Endothelial cell (in vitro differentiated cells): ENCODE results near the gene C4B. TPM values are rescaled to one million over a fixed set of nuclear protein-coding genes. Genes with fewer than 3 reads are reported as not detected.
"Not testable (repeated sequence)": the region's sequence is repeated elsewhere in the genome, so short reads cannot be mapped to it uniquely, and the experiment has no call there.

Experiments
- DNase-seq: peaks from one replicate; pipeline ENCODE4 v3.0.0; 2021; ENCODE audit warnings: low spot score
- H3K27ac Mint-ChIP-seq: one replicate; pipeline ENCODE4 v1.8.0; 2021; ENCODE audit warnings: mixed read lengths, inconsistent platforms; ENCODE audit not compliant: unreplicated experiment
- H3K27me3 Mint-ChIP-seq: one replicate; pipeline ENCODE4 v1.8.0; 2021; ENCODE audit warnings: mild to moderate bottlenecking, moderate library complexity, mixed read lengths, inconsistent platforms; ENCODE audit not compliant: unreplicated experiment
- H3K36me3 Mint-ChIP-seq: one replicate; pipeline ENCODE4 v1.8.0; 2021; ENCODE audit warnings: mild to moderate bottlenecking, low read depth, mixed read lengths, inconsistent platforms; ENCODE audit not compliant: unreplicated experiment
- H3K4me1 Mint-ChIP-seq: one replicate; pipeline ENCODE4 v1.8.0; 2021; ENCODE audit warnings: mild to moderate bottlenecking, mixed read lengths, inconsistent platforms; ENCODE audit not compliant: unreplicated experiment
- H3K4me3 Mint-ChIP-seq: one replicate; pipeline ENCODE4 v1.8.0; 2021; ENCODE audit warnings: mild to moderate bottlenecking, mixed read lengths, inconsistent platforms; ENCODE audit not compliant: unreplicated experiment
- H3K9me3 Mint-ChIP-seq: one replicate; pipeline ENCODE4 v1.8.0; 2021; ENCODE audit warnings: mixed read lengths, inconsistent platforms; ENCODE audit not compliant: unreplicated experiment
- total RNA-seq: library from RNA; stranded (reverse); fragmentation: NEBNext Ultra II Directional; extraction: Animal tissue kit (Norgen Biotek cat#: 25700); gene quantifications from one replicate; pipeline ENCODE4 v1.2.1, GENCODE V29; 2021; ENCODE audit not compliant: unreplicated experiment
- TF ChIP-seq, protein P1 (sequence below): fragments of 200-600 bp; sonication (generic); IDR thresholded peaks from one replicate; pipeline ENCODE4 v1.5.0; 2021; ENCODE audit warnings: antibody characterized with exemption; ENCODE audit not compliant: unreplicated experiment

C4B gene
- total RNA-seq, 1 donor from 2014 or later = 4.6 TPM

DNA sequence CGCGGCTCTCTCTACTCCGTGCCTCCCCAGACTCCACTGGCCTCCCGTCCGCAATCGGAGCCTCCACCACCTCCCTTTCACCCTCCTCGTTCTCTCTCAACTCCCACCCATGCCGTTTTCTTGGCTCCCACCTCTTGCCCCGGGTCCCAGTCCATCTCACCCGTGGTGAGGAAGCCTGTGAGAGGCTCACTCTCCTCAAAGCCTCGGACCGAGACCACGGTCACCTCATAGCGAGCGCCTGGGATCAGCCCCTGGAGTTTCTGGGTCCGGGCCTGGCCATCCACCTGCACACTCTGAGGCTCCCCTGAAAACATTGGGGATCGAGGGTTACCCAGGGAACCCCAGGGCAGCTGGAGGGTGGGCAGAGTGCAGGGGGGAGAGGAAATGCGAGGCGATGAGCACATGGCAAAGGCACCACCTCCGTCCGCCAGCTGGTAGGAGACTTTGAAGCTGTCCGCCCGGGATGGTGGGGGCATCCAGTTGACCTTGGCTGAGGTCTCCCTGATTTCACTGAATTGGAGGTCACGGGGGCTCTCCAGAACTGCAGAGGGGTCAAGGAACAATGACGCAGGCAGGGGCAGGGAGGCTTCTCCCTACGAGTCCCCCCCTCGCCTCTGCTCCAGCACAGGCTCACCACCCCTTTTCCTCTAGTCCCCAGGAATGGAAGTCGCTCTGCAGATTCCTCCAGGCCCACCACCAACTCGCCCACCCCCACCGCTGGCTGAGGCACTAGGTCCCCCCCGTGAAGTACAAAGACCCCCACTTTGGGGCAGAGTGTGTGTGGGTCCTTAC is 29.2 kb downstream of the C4B start:
- H3K4me1 Mint-ChIP-seq, DNase-seq, H3K4me3 Mint-ChIP-seq, H3K27ac Mint-ChIP-seq, H3K36me3 Mint-ChIP-seq, H3K9me3 Mint-ChIP-seq, H3K27me3 Mint-ChIP-seq: not testable (repeated sequence)

DNA sequence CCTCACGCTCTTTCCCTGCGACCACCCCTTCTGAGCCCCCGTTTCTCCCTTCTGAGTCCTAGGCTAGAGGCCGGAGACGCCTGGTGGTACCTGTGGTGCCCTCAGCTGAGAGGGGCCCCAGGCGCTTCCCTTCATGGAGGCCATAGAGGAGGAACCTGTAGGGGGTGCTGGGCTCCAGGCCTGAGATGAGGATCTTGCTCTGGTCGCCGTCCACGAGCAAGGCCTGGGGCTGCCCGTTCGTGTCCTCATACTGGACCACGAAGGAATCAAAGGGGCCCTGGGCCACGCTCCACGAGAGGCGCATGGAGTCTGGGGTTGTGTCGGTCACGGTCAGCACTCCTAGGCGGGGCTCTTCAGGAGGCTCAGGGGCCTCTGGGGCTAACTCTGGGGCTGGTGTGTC is 30.3 kb downstream of the C4B start:
- not testable (repeated sequence) for H3K27ac Mint-ChIP-seq, H3K36me3 Mint-ChIP-seq, H3K4me3 Mint-ChIP-seq, DNase-seq, H3K9me3 Mint-ChIP-seq, H3K4me1 Mint-ChIP-seq, H3K27me3 Mint-ChIP-seq

DNA sequence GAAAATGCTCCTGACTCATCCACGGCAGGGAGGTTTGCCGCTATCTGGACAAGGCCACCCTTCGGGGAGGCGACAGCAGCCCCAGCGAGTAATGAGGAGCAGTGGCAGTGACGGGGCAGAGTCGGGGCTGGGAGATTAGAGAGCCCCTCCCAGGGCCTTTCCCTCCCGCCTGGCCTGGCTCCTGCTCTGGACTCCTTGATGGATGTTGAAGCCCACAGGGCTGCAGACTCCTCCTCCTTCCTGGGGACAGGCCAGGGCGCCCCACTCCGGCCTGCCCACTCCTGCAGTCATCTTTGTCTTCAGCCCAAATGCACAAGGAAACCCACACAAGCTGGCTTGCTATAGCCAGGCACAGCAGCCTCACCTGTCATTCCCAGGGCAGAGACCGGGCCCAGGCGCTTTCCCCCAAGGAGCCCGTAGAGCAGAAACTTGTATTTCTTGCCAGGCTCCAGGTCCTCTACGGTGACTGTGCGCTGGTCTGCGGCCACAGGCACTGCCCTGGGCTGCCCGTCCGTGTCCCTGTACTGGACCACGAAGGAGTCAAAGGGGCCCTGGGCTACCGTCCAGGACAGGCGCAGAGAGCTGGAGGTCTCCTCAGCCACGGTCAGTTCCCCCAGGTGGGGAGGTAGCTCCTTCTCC is 31.3 kb downstream of the C4B start:
- no peaks in the 10 kb centered on the region for H3K9me3 Mint-ChIP-seq
- no peak overlapping the region for H3K27ac Mint-ChIP-seq
- DNase-seq = no peak
- H3K4me3 Mint-ChIP-seq = no peak overlapping the region
- H3K27me3 Mint-ChIP-seq = peaks cover 8% of the 10 kb centered on the region
- TF ChIP-seq, protein P1, sequence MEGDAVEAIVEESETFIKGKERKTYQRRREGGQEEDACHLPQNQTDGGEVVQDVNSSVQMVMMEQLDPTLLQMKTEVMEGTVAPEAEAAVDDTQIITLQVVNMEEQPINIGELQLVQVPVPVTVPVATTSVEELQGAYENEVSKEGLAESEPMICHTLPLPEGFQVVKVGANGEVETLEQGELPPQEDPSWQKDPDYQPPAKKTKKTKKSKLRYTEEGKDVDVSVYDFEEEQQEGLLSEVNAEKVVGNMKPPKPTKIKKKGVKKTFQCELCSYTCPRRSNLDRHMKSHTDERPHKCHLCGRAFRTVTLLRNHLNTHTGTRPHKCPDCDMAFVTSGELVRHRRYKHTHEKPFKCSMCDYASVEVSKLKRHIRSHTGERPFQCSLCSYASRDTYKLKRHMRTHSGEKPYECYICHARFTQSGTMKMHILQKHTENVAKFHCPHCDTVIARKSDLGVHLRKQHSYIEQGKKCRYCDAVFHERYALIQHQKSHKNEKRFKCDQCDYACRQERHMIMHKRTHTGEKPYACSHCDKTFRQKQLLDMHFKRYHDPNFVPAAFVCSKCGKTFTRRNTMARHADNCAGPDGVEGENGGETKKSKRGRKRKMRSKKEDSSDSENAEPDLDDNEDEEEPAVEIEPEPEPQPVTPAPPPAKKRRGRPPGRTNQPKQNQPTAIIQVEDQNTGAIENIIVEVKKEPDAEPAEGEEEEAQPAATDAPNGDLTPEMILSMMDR = no peak
- peaks cover 4% of the 10 kb centered on the region for H3K36me3 Mint-ChIP-seq
- H3K4me1 Mint-ChIP-seq = peaks cover 5% of the 10 kb centered on the region

DNA sequence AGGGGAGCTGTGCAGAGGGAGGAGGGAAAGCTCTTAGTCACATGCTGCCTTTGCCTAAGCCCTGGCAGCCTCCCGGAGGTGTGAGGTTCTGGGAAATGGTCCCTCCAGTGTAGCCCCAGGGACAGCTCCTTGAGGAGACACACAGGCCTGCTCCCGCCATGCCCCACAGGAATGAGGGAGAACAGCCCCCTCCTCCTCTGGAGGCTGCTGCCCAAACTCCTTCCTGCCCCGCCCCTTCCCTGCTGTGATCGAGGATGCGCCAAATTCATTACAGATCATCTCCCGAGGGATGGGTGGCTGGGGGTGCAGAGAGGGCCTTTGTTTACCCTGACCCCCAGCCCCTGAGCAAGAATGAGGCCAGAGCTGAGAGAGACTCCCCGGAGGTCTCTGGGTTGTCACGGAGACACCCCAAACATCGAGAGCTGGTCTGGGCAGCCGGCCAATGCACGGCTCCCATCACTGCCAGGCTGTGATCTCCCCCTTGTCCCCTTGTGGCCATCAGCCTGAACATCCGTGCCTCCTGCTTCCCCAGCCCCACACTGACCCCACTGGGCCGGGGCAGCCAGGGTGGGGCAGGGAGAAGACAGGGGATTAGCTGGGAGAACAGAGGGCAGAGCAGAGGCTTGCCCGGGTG is 32.0 kb downstream of the C4B start:
- no peaks in the 10 kb centered on the region for H3K9me3 Mint-ChIP-seq
- H3K4me1 Mint-ChIP-seq = peaks cover 5% of the 10 kb centered on the region
- no peak overlapping the region for H3K4me3 Mint-ChIP-seq
- peaks cover 9% of the 10 kb centered on the region for H3K27me3 Mint-ChIP-seq
- TF ChIP-seq, protein P1 = no peak
- no peak for DNase-seq
- H3K27ac Mint-ChIP-seq = no peak overlapping the region
- H3K36me3 Mint-ChIP-seq = peaks cover 7% of the 10 kb centered on the region

DNA sequence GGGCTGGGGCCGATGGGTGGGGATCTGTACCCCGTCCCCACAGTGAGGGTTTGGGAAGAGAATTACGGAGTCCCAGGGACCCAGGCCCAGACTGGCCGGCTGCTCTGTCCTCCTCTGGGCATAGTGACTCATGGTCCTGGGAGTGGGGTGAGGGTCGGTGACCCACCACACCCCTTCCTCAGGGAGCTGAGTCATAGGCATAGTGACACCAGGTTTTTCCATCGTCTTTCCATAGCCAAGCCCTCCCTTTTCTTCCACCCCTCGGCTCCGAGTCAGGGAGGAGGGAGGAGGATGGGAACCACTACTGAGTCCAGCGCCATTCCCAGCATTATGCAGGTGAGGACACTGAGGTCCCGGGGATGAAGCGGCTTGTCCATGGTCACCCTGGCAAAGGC is 32.5 kb downstream of the C4B start:
- no peak for DNase-seq
- TF ChIP-seq, protein P1 = no peak
- peaks cover 7% of the 10 kb centered on the region for H3K36me3 Mint-ChIP-seq
- H3K4me3 Mint-ChIP-seq = no peak overlapping the region
- peaks cover 9% of the 10 kb centered on the region for H3K27me3 Mint-ChIP-seq
- no peak overlapping the region for H3K27ac Mint-ChIP-seq
- H3K4me1 Mint-ChIP-seq = peaks cover 5% of the 10 kb centered on the region
- H3K9me3 Mint-ChIP-seq = no peaks in the 10 kb centered on the region

DNA sequence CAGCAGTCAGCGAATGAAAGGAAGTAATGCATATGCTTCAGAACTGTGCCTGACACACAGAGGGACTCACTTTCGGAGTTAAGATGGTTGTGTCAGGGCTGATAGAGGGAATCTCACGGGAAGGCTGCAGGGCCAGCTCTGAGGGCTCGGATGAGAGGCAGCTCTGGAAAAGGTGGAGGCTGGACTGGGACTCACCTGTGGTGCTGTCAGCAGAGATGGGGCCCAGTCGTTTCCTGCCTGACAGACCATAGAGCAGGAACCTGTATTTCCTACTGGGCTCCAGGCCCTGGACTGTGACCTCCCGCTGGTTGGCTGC is 32.9 kb downstream of the C4B start:
- peaks cover 9% of the 10 kb centered on the region for H3K27me3 Mint-ChIP-seq
- no peaks in the 10 kb centered on the region for H3K9me3 Mint-ChIP-seq
- peaks cover 5% of the 10 kb centered on the region for H3K4me1 Mint-ChIP-seq
- DNase-seq = no peak
- TF ChIP-seq, protein P1 = no peak
- H3K36me3 Mint-ChIP-seq = peaks cover 7% of the 10 kb centered on the region
- no peak overlapping the region for H3K4me3 Mint-ChIP-seq
- no peak overlapping the region for H3K27ac Mint-ChIP-seq
